Uterus (tissue), 2 donors: ENCODE results near the gene LSAMP.

Experiments
- POLR2A ChIP-seq, 2 donors: fragments of 450-650 bp; IDR thresholded peaks; one replicate each; pipeline ENCODE4 v1.6.1; 2016; ENCODE audit warnings: antibody characterized with exemption in 2 of 2, mild to moderate bottlenecking in 1 of 2, moderate library complexity in 1 of 2
- TF ChIP-seq, protein P1 (sequence below), 4 experiments: fragments of 200-600 bp in 2 of 4; fragments of 450-650 bp in 2 of 4; sonication (generic) in 2 of 4; IDR thresholded peaks; one replicate each; pipeline ENCODE4 v1.5.1; 2016 to 2019; ENCODE audit warnings: antibody characterized with exemption in 4 of 4, mild to moderate bottlenecking in 2 of 4, moderate library complexity in 1 of 4

DNA sequence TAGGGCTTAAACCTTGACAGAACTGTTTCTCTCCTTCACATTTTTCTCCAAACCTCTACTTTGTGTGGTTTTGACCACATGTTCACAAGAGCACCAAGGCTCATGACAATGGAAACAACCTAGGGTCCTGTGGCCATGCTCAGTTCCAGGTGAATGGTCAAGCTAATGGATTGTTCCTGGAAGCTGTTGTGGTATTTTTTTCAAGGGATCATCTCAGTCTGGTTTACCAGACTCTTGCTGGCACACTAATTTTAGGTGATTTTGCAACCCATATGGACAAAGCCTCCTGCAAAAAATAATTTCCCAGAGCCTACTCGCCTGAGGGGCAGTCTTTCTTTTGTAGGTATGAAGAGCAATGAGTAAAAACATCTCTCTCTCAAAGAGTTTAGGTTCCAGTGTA is 67.2 kb downstream of the LSAMP start:
- TF ChIP-seq, protein P1, sequence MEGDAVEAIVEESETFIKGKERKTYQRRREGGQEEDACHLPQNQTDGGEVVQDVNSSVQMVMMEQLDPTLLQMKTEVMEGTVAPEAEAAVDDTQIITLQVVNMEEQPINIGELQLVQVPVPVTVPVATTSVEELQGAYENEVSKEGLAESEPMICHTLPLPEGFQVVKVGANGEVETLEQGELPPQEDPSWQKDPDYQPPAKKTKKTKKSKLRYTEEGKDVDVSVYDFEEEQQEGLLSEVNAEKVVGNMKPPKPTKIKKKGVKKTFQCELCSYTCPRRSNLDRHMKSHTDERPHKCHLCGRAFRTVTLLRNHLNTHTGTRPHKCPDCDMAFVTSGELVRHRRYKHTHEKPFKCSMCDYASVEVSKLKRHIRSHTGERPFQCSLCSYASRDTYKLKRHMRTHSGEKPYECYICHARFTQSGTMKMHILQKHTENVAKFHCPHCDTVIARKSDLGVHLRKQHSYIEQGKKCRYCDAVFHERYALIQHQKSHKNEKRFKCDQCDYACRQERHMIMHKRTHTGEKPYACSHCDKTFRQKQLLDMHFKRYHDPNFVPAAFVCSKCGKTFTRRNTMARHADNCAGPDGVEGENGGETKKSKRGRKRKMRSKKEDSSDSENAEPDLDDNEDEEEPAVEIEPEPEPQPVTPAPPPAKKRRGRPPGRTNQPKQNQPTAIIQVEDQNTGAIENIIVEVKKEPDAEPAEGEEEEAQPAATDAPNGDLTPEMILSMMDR (IDR thresholded peaks at IDR 0.05) = no peak
- TF ChIP-seq POLR2A (IDR thresholded peaks at IDR 0.05) = no peak
